GM21825 (cell line): Measurements from ENCODE around the gene IZUMO1R.
A peak's percentile ranks its signal among the peaks of the same experiment; 100 is the strongest.
"Not testable (repeated sequence)": the region's sequence is repeated elsewhere in the genome, so short reads cannot be mapped to it uniquely, and the experiment has no call there.

Source experiments
- ATAC-seq: cut with Tn5 transposase; IDR thresholded peaks from one replicate; pipeline ENCODE4 v1.9.1; 2021; ENCODE audit warnings: mild to moderate bottlenecking, moderate library complexity; ENCODE audit not compliant: unreplicated experiment

The IZUMO1R gene

GRCh38 chr11:94322501-94322900 is 18.1 kb downstream of the IZUMO1R start:
- no peak for ATAC-seq

GRCh38 chr11:94325681-94326080 is 21.3 kb downstream of the IZUMO1R start:
- ATAC-seq = peak; percentile 85

GRCh38 chr11:94326947-94327346 is 22.6 kb downstream of the IZUMO1R start:
- no peak for ATAC-seq

GRCh38 chr11:94328587-94329080 is 24.3 kb downstream of the IZUMO1R start:
- no peak for ATAC-seq

- ATAC-seq = no peak
These were observed 25.1 kb downstream of the IZUMO1R start for GRCh38 chr11:94329501-94329900.

- no peak for ATAC-seq
These were observed 26.4 kb downstream of the IZUMO1R start for GRCh38 chr11:94330789-94331188.

GRCh38 chr11:94332814-94333213 is 28.4 kb downstream of the IZUMO1R start:
- no peak for ATAC-seq

GRCh38 chr11:94336033-94336432 is 31.7 kb downstream of the IZUMO1R start:
- ATAC-seq = no peak

- no peak for ATAC-seq
These were observed 34.3 kb downstream of the IZUMO1R start for GRCh38 chr11:94338651-94339050.

- ATAC-seq = no peak
These were observed 37.9 kb downstream of the IZUMO1R start for GRCh38 chr11:94342250-94342649.

- no peak for ATAC-seq
These were observed 39.1 kb downstream of the IZUMO1R start for GRCh38 chr11:94343495-94343894.

GRCh38 chr11:94346311-94346710 is 41.9 kb downstream of the IZUMO1R start:
- not testable (repeated sequence) for ATAC-seq

- not testable (repeated sequence) for ATAC-seq
These were observed 46.6 kb downstream of the IZUMO1R start for GRCh38 chr11:94350850-94351563.
